CD4-positive, CD25-positive, alpha-beta regulatory T cell (primary cell): ENCODE data around the gene IFI27L1. TPM values are rescaled to one million over a fixed set of nuclear protein-coding genes. Genes with fewer than 3 reads are reported as not detected.

Source experiments
- ATAC-seq, 2 donors: fragments of 150-1000 bp; cut with Tn5 transposase; one replicate each; pipeline ENCODE4 v1.10.0; 2021; ENCODE audit warnings: low read depth in 2 of 2, moderate number of reproducible peaks in 2 of 2, moderate library complexity in 1 of 2
- DNase-seq, 3 donors: peaks; one replicate each; pipeline versions ENCODE4 v3.0.0 to v3.0.0-alpha.2; 2012 to 2022; ENCODE audit warnings: mixed read lengths in 1 of 3
- H3K27ac ChIP-seq: one replicate; pipeline ENCODE4 v1.7.0; 2013; ENCODE audit warnings: mild to moderate bottlenecking, low read length; ENCODE audit not compliant: insufficient read depth, poor library complexity, severe bottlenecking
- H3K27me3 ChIP-seq: one replicate; pipeline ENCODE4 v1.7.0; 2013; ENCODE audit warnings: low read length; ENCODE audit not compliant: control insufficient read depth, insufficient read depth
- H3K36me3 ChIP-seq: one replicate; pipeline ENCODE4 v1.7.0; 2013; ENCODE audit warnings: mild to moderate bottlenecking, low read length, moderate library complexity; ENCODE audit not compliant: control insufficient read depth, insufficient read depth
- H3K4me1 ChIP-seq: 2 replicates; pipeline ENCODE4 v1.7.0; 2013; ENCODE audit warnings: mild to moderate bottlenecking, low read length; ENCODE audit not compliant: insufficient read depth, control insufficient read depth, poor library complexity, severe bottlenecking
- H3K4me3 ChIP-seq: one replicate; pipeline ENCODE4 v1.7.0; 2013; ENCODE audit warnings: low read depth, mild to moderate bottlenecking, low read length, moderate library complexity
- H3K9me3 ChIP-seq, 2 experiments: 1 replicate in 1 of 2; 2 replicates in 1 of 2; pipeline ENCODE4 v1.7.0; 2013; ENCODE audit warnings: low read length in 2 of 2, mild to moderate bottlenecking in 1 of 2, moderate library complexity in 1 of 2; ENCODE audit not compliant: control insufficient read depth in 2 of 2
- H3K27ac Mint-ChIP-seq, 3 donors: one replicate each; pipeline ENCODE4 v1.8.0; 2020 to 2022; ENCODE audit warnings: mild to moderate bottlenecking in 3 of 3, mixed read lengths in 3 of 3, moderate library complexity in 2 of 3
- H3K27me3 Mint-ChIP-seq: one replicate; pipeline ENCODE4 v1.8.0; 2022; ENCODE audit warnings: mild to moderate bottlenecking, mixed read lengths
- H3K36me3 Mint-ChIP-seq: one replicate; pipeline ENCODE4 v1.8.0; 2020; ENCODE audit warnings: mixed read lengths
- H3K4me1 Mint-ChIP-seq, 4 donors: one replicate each; pipeline ENCODE4 v1.8.0; 2020 to 2022; ENCODE audit warnings: mixed read lengths in 4 of 4, mild to moderate bottlenecking in 1 of 4
- H3K4me3 Mint-ChIP-seq, 4 donors: one replicate each; pipeline ENCODE4 v1.8.0; 2020 to 2022; ENCODE audit warnings: mild to moderate bottlenecking in 4 of 4, mixed read lengths in 4 of 4, moderate library complexity in 3 of 4
- H3K9me3 Mint-ChIP-seq, 7 donors: one replicate each; pipeline ENCODE4 v1.8.0; 2020 to 2022; ENCODE audit warnings: mixed read lengths in 7 of 7, mild to moderate bottlenecking in 3 of 7, moderate library complexity in 2 of 7
- polyA plus RNA-seq, 4 donors: library from polyadenylated mRNA; unstranded; fragments of 300-500 nt; fragmentation: Illumina TruSeq; gene quantifications; one replicate each; pipeline ENCODE4 v1.2.3, GENCODE V29; 2021
- total RNA-seq: library from RNA; stranded (reverse); gene quantifications from one replicate; pipeline ENCODE4 v1.2.3, GENCODE V29; 2022

Gene IFI27L1
- total RNA-seq (12.0 TPM), polyA plus RNA-seq (10 to 100 TPM in 2 of 4 donors, 1 to 10 TPM in 2; 5.8 to 11.2 (median 9.9) TPM)

GRCh38 chr14:94080621-94081385 is at the start of gene IFI27L1, which contains the start of gene DDX24:
IFI27L1 (plus strand) TSS chr14:94081310; CDS start chr14:94096938, 15,628 bp downstream.
DDX24 (minus strand) TSS chr14:94081202; CDS start chr14:94079742, 1,460 bp downstream.
- H3K27ac ChIP-seq: peak within 1 kb of the TSS; percentile 93
- H3K27me3 ChIP-seq: no peaks in the 10 kb centered on the region
- peak within 1 kb of the TSS; percentile 96 for H3K4me3 ChIP-seq
- ATAC-seq (peak; percentile 99), DNase-seq (peak; percentile 95 to 98 (median 97))
- H3K9me3 ChIP-seq: peaks cover 0 to 3% of the 10 kb centered on the region in 2 experiments
- peak within 1 kb of the TSS; percentile 95 to 100 (median 98) for H3K4me3 Mint-ChIP-seq
- peaks cover 31 to 51% (median 43%) of the 10 kb centered on the region in 4 donors for H3K4me1 Mint-ChIP-seq
- peaks cover 26% of the 10 kb centered on the region for H3K36me3 Mint-ChIP-seq
- H3K9me3 Mint-ChIP-seq: peaks cover 0 to 5% (median 0%) of the 10 kb centered on the region in 7 donors
- H3K36me3 ChIP-seq: peaks cover 30% of the 10 kb centered on the region
- H3K27me3 Mint-ChIP-seq: peaks cover 6% of the 10 kb centered on the region
- peaks cover 32% of the 10 kb centered on the region for H3K4me1 ChIP-seq
- H3K27ac Mint-ChIP-seq: peak within 1 kb of the TSS; percentile 97 to 100 (median 99)

DNA sequence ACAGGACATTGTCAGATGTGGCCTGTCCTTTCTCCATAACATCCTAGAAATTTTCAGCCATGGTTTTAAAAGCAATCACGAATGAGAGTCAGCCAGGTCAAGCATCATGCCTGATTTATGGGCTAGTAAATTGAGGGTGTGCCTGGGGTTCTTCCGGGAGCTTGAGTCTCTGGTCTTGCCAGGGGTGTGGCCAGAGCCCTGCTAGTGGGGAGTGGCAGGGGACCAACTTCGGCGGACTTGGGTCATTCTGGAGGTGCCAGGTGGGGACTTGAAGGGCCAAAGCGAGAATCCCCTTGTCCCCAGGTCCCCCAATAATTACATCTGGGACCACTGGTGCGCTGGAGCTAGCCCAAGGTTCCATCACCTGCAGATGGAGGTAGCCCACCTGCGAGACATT is 49.2 kb upstream of the IFI27L1 start:
- Mint-ChIP-seq H3K4me1 (peaks cover 0 to 17% (median 9%) of the 10 kb centered on the region in 4 donors), H3K4me3 (no peak overlapping the region), H3K27ac (no peak overlapping the region), H3K36me3 (no peaks in the 10 kb centered on the region), H3K9me3 (no peaks in the 10 kb centered on the region), H3K27me3 (peaks cover 5% of the 10 kb centered on the region)
- no peaks in the 10 kb centered on the region for H3K36me3 ChIP-seq
- no peaks in the 10 kb centered on the region for H3K9me3 ChIP-seq
- ATAC-seq: no peak
- no peak for DNase-seq
- H3K4me1 ChIP-seq: peaks cover 5% of the 10 kb centered on the region
- no peak overlapping the region for H3K4me3 ChIP-seq
- no peak overlapping the region for H3K27ac ChIP-seq
- no peaks in the 10 kb centered on the region for H3K27me3 ChIP-seq

DNA sequence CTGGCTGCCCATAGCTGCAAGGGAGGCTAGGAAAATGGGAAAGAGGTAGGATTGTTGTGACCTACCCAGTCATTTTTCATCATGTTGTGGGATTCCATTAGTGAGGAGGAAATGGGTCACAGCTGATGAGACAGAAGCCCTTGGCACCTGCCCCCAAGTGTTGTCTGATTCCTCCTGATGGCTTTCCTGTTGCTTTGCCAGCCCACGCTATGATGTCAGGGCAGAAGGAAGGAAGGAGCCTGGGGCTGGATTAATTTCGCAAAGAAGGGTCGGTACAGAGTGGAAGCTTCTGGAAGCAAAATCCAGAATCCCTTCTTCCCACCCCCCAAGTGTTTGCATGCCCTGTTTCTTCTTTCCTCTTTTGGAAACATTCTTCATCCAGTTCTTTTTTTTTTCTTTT is 46.2 kb upstream of the IFI27L1 start:
- Mint-ChIP-seq H3K36me3 (no peaks in the 10 kb centered on the region), H3K9me3 (no peaks in the 10 kb centered on the region), H3K27me3 (peaks cover 5% of the 10 kb centered on the region), H3K27ac (no peak overlapping the region), H3K4me1 (peaks cover 0 to 3% (median 1%) of the 10 kb centered on the region in 4 donors), H3K4me3 (no peak overlapping the region)
- Histone ChIP-seq H3K4me1 (no peaks in the 10 kb centered on the region), H3K9me3 (no peaks in the 10 kb centered on the region), H3K36me3 (no peaks in the 10 kb centered on the region), H3K27me3 (no peaks in the 10 kb centered on the region), H3K27ac (no peak overlapping the region), H3K4me3 (no peak overlapping the region)
- DNase-seq (no peak), ATAC-seq (no peak)

- Mint-ChIP-seq H3K36me3 (no peaks in the 10 kb centered on the region), H3K4me3 (no peak overlapping the region), H3K27me3 (peaks cover 5% of the 10 kb centered on the region), H3K27ac (no peak overlapping the region), H3K9me3 (no peaks in the 10 kb centered on the region), H3K4me1 (peaks cover 0 to 3% (median 1%) of the 10 kb centered on the region in 4 donors)
- Histone ChIP-seq H3K4me3 (no peak overlapping the region), H3K27ac (no peak overlapping the region), H3K36me3 (no peaks in the 10 kb centered on the region), H3K4me1 (no peaks in the 10 kb centered on the region), H3K27me3 (no peaks in the 10 kb centered on the region), H3K9me3 (no peaks in the 10 kb centered on the region)
- ATAC-seq (peak; percentile 85 to 89), DNase-seq (peak; percentile 50 to 78 (median 74))
Observed at GRCh38 chr14:94036313-94037167, 44.6 kb upstream of the IFI27L1 start.

DNA sequence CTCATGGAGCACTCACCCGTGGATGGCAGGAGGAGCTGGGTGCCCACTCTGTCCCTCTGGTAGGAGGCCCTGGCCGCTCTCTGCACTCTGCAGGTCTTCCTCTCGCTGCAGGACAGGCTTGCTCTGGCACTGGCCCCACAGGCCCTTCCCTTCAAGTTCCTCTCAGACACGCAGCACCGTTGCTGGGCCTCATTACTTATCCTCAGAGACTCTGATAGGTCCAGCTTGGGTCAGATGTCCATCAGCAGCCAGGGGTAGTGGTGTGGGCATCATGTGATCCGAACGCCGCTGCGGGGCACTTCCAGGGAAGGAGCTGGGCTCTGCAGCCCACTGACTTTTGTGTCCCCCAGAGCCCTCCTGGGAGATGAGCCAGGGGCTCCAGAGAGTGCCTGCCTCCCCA is 43.2 kb upstream of the IFI27L1 start:
- peaks cover 5% of the 10 kb centered on the region for H3K27me3 Mint-ChIP-seq
- no peaks in the 10 kb centered on the region for H3K27me3 ChIP-seq
- H3K9me3 ChIP-seq: no peaks in the 10 kb centered on the region
- no peak overlapping the region for H3K4me3 ChIP-seq
- ATAC-seq: no peak
- no peaks in the 10 kb centered on the region for H3K4me1 ChIP-seq
- no peak for DNase-seq
- H3K27ac Mint-ChIP-seq: no peak overlapping the region
- H3K4me1 Mint-ChIP-seq: peaks cover 0 to 3% (median 1%) of the 10 kb centered on the region in 4 donors
- H3K36me3 ChIP-seq: no peaks in the 10 kb centered on the region
- no peaks in the 10 kb centered on the region for H3K36me3 Mint-ChIP-seq
- H3K9me3 Mint-ChIP-seq: no peaks in the 10 kb centered on the region
- H3K4me3 Mint-ChIP-seq: no peak overlapping the region
- no peak overlapping the region for H3K27ac ChIP-seq

DNA sequence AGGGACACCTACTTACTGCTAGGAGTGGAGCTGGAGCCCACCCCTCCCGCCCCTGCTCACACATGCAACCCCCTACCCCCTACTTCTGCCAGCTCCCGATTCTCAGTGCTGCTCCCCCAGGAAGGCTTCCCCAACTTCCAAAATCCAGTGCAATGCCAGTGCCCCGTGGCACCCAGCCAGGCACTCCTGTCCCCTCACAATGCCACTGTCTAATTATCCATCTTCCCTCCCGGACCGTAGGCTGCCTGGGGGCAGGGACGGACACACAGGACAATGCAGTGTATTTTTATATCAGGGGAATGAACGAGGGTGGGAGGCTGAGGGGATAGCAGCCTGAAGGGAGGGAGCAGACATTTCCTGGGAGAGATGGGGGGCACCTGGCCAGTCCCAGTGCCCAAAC is 42.6 kb upstream of the IFI27L1 start:
- no peaks in the 10 kb centered on the region for H3K4me1 ChIP-seq
- no peaks in the 10 kb centered on the region for H3K9me3 ChIP-seq
- Mint-ChIP-seq H3K27me3 (peaks cover 5% of the 10 kb centered on the region), H3K4me3 (no peak overlapping the region), H3K36me3 (no peaks in the 10 kb centered on the region), H3K9me3 (no peaks in the 10 kb centered on the region), H3K4me1 (peaks cover 0 to 3% (median 1%) of the 10 kb centered on the region in 4 donors), H3K27ac (no peak overlapping the region)
- no peak overlapping the region for H3K4me3 ChIP-seq
- no peaks in the 10 kb centered on the region for H3K27me3 ChIP-seq
- DNase-seq (no peak), ATAC-seq (no peak)
- H3K36me3 ChIP-seq: no peaks in the 10 kb centered on the region
- no peak overlapping the region for H3K27ac ChIP-seq

- Histone ChIP-seq H3K4me3 (no peak overlapping the region), H3K4me1 (no peaks in the 10 kb centered on the region), H3K27me3 (no peaks in the 10 kb centered on the region), H3K27ac (no peak overlapping the region), H3K36me3 (no peaks in the 10 kb centered on the region), H3K9me3 (no peaks in the 10 kb centered on the region)
- peaks cover 5% of the 10 kb centered on the region for H3K27me3 Mint-ChIP-seq
- ATAC-seq (no peak), DNase-seq (no peak)
- H3K4me3 Mint-ChIP-seq: no peak overlapping the region
- no peaks in the 10 kb centered on the region for H3K9me3 Mint-ChIP-seq
- peaks cover 0 to 3% (median 1%) of the 10 kb centered on the region in 4 donors for H3K4me1 Mint-ChIP-seq
- peak overlapping the region in 1 of 3 donors; percentile 63 for H3K27ac Mint-ChIP-seq
- H3K36me3 Mint-ChIP-seq: no peaks in the 10 kb centered on the region
Observed at GRCh38 chr14:94038921-94039629, 42.0 kb upstream of the IFI27L1 start.
